CD4-positive, alpha-beta T cell treated with Interleukin-21 for 1 hour (primary cell): ENCODE measurements around the gene CACNA1C.

ENCODE experiments used
- DNase-seq: peaks from one replicate; pipeline ENCODE4 v3.0.0-alpha.2; 2020

Gene CACNA1C

DNA sequence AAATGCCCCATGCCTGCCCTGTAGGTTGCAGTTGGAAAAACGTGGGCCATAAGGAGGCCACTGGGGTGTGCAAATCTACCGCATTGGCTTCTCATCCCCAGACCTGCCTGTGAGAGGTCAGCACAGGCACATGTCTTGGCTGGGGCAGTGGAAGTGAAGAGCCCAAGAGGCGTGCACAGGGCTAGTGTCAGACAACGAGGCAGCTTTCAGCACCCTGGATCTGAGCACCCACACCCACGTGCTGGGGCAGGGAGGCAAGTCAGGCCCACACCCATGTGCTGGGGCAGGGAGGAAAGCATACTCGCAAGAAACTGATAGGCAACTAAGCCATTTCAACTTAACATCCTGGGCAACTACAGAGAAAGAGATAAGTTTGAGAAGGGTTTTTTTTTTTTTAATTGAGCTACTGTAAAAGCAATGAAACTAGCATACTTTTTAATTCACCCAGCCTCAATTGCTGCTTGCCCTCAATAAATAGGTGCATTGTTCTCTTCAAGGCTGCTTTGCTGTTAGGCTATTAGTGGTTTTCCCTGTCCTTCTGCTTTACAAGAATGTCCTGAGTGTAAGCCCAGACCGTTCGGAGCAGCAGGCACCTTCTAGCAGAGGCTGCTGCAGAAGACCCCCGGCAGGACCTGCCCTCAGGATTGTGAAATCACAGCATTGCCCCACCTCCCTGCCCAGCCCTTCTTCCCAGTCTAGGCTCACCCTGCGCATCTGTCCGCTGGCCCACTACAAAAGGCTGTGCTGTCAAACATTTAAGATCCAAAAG lies 386.7 kb downstream of the CACNA1C start:
- DNase-seq: no peak

GRCh38 chr12:2443776-2444175 lies 391.0 kb downstream of the CACNA1C start:
- DNase-seq: no peak

GRCh38 chr12:2445968-2446367 lies 393.2 kb downstream of the CACNA1C start:
- DNase-seq: no peak

DNA sequence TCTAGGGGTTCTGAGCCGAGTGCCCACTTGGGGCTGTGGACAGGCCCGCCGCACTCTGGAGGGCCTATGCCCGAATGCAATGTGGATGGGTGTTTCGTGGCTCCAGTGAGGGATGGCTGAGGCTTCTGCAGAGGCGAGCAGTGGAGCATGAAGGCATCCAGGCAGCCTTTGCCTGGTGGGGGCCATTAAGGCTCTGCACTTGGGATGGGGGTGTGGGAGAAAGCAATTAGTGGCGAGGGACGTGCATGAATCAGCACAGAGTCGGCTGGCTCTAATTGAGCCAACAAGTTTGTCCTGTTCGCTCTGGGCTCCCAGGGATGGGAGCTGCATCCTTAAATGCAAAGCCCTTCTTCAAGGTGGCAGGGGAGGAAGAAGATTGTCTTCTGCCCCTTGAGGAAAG lies 395.1 kb downstream of the CACNA1C start:
- no peak for DNase-seq

DNA sequence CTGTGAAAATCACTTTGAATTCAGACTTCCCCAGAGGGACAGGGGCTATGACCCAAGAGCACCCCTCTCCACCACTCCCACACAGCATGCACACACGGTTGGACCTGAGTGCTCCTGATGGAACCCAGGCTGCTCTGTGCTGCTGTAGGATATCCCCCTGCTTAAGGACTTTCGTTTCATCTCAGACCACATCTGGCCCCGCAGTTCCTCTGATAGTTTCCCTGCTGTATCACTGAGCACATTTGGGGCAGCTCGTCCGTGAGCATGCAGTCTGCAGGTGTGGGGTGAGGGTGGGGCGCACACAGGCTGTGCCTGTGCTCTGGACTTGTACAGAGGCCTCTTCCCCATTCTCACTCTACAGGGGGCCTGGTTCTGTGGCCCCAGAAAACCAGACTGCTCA lies 396.8 kb downstream of the CACNA1C start:
- no peak for DNase-seq

GRCh38 chr12:2450553-2450952 lies 397.8 kb downstream of the CACNA1C start:
- no peak for DNase-seq

DNA sequence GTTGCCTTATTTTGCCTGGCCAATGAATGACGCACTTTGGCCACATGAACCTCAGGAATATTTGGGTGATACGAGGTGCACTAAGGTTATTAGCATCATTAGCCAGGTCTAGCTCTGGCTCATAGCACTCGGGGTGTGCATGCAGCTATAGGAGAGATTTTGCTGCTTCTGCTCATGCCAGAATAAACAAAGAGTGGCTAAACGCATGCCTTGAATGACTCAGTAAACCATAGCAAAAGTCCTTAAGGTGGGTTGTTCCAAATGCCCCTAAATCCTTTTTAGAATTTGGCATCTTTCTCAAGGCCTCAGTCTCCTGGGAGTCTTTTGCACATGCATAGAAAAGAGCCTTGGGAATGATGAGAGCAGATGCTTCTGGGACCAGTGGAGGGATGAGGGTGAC lies 398.2 kb downstream of the CACNA1C start:
- DNase-seq: no peak

GRCh38 chr12:2451497-2451896 lies 398.7 kb downstream of the CACNA1C start:
- DNase-seq: no peak

DNA sequence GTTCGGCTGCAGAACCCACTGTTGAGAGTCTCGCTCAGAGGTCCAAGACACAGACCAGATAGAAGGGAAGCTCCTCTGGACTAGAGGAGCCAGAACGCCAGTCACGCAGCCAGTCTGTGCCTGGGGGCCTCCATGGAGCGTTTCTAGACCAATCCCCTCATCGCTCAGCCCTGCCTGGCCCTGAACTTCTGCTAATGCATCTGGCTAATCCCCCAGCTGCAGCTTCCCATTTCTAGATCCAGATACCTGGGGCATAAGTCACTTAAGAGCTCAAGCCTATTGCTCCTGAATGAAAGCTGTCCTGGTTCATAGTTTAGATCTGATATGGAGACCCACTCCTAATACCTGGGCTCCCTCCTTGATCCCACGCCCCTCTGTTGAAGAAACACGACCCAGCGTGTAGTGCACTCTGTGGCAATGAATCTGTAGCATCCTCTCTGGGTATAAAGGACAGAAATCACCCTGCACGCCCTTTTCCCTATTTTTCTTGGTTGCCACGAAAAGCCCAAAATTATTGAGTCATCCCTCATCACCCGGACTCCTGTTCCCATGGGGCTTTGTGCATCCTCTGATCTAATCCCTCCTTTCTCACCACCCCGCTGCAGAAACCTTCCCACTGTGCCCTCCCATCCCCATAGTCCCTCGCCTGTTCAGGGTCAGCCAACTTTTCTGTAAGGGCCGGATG lies 400.4 kb downstream of the CACNA1C start:
- no peak for DNase-seq

GRCh38 chr12:2453761-2454090 lies 400.9 kb downstream of the CACNA1C start:
- no peak for DNase-seq

DNA sequence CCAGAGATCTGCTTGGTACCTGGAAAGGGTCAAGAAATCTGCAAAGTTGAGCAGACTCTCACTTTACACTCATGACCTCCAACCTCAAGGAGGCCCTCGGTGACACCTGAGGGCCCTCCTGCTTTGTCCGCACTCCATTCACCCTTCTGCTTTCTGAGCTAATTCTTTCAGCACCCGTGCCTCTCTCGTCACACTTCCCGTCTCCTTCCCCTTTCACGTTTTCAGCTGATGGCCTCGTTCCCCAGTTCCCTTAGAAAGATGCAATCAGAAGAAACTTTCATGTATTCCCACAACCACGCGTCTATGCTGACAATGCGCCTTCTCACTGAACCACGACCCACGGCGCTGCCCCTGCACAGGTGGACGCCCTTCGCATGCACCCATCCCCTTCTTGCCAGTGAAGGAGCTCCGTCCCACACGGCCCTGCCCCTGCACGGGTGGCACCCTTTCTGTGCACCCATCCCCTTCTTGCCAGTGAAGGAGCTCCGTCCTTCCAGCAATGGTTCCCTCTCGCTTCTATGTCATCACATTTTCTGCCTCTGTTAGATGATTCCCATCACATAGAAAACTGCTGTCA lies 401.9 kb downstream of the CACNA1C start:
- DNase-seq: no peak

GRCh38 chr12:2455410-2455809 lies 402.6 kb downstream of the CACNA1C start:
- DNase-seq: no peak

- no peak for DNase-seq
Measured at GRCh38 chr12:2456122-2456812, 403.5 kb downstream of the CACNA1C start.

- no peak for DNase-seq
Measured at GRCh38 chr12:2456813-2457186, 404.0 kb downstream of the CACNA1C start.

- no peak for DNase-seq
Measured at GRCh38 chr12:2457215-2457932, 404.6 kb downstream of the CACNA1C start.

- DNase-seq: no peak
Measured at GRCh38 chr12:2457933-2458414, 405.2 kb downstream of the CACNA1C start.

DNA sequence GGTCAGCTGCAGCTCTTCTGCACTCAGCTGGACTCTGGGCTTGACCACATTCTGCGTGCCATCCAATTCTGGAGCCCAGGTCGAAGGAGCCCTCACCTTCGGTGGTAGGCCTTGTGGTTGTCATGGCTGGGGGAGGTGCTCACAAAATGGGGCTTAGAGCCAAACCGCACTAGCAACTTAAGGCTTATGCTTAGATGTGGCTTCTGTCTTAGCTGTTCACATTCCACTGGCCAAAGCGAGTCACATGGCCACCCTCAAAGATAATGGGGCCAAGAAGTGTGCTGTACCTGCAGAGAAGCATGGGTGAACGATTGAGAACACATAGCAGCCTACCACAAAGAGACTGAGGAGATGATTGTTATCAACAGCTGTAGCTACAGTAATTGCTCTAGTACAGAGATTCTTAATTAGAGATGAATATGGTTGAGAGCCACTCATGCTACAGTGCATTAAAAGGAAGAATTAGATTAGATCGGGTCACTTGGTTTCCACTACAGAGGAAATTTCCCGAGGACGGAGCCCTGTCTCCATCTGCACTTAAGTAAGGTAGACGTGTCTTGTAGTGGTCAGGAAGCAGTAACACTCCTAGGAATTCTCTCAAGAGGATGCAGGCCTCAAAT lies 407.4 kb downstream of the CACNA1C start:
- no peak for DNase-seq

DNA sequence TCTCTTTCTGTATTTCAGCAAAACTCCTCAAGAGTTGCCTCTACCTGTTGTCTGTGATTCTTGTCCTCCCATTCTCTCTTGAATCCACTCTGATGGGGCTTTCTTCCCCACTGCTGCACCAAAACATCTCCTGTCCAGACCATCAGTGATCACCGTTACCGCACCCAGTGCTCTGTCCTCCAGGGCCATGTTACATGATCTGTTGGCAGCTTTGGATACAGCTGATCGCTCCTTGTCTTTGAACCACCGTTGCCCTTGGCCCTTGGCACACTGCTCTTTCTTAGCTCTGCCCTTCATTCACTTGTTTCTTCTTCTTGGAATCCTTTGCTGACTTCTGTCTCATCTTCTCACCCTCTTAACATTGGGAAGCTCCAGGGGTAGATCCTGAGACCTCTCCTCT lies 408.3 kb downstream of the CACNA1C start:
- no peak for DNase-seq

- no peak for DNase-seq
Measured at GRCh38 chr12:2461645-2462044, 408.9 kb downstream of the CACNA1C start.

DNA sequence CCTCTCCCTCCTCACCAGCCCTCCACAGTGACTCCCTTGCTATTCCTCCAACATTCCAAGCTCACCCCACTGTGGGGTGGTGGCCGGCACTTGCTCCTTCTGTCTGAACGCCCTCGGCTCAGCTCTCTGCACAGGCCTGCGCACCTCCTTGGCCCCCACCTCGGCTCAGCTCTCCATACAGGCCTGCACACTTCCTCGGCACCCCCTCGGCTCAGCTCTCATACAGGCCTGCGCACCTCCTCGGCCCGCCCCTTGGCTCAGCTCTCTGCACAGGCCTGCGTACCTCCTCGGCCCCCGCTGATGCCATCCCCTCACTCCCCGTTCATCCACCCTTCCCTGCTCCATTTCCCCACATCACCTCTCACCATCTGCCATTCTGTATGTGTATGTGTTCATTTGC lies 409.3 kb downstream of the CACNA1C start:
- no peak for DNase-seq

- no peak for DNase-seq
Measured at GRCh38 chr12:2463719-2464118, 410.9 kb downstream of the CACNA1C start.

- DNase-seq: no peak
Measured at GRCh38 chr12:2465681-2466080, 412.9 kb downstream of the CACNA1C start.

DNA sequence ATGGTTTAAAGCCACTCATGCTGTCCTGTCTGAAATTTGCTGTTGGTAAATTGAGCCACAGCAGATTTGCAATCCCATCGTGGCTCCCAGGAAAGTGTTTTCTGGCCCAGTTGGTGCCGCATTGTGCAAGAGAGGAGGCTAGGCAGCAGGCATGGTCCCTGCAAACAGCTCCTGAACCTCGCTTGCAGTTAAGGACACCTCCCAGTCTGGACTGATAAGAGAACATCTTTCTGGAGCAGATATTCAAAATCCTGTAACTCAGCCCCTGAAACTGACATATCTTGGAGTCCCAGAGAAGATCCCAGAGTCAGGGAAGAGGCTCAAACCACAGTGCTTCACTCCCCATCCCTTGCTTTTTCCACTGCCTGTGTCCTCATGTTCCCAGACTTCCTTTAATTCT lies 413.4 kb downstream of the CACNA1C start:
- DNase-seq: no peak
